Stimulated activated CD4-positive, alpha-beta T cell treated with anti-CD3 and anti-CD28 coated beads, Interleukin-1b, Interleukin-23, amount 100 ng/mL, for 1 hour (primary cell): Measurements from ENCODE around the gene DUSP10.

Experiments
- DNase-seq, 2 donors: peaks; one replicate each; pipeline ENCODE4 v3.0.0-alpha.2; 2020; ENCODE audit warnings: low read depth in 2 of 2

Gene DUSP10

GRCh38 chr1:221765527-221765926, 23.6 kb upstream of the DUSP10 start:
- no peak for DNase-seq

- no peak for DNase-seq
Observed at GRCh38 chr1:221762121-221762520, 20.2 kb upstream of the DUSP10 start.

GRCh38 chr1:221761354-221762002, 19.6 kb upstream of the DUSP10 start:
- no peak for DNase-seq

GRCh38 chr1:221760911-221761310, 19.0 kb upstream of the DUSP10 start:
- no peak for DNase-seq

- no peak for DNase-seq
Observed at GRCh38 chr1:221759436-221759835, 17.5 kb upstream of the DUSP10 start.

GRCh38 chr1:221758455-221758854, 16.6 kb upstream of the DUSP10 start:
- no peak for DNase-seq

GRCh38 chr1:221756830-221757551, 15.1 kb upstream of the DUSP10 start:
- no peak for DNase-seq

- no peak for DNase-seq
Observed at GRCh38 chr1:221753828-221754188, 11.9 kb upstream of the DUSP10 start.

GRCh38 chr1:221751226-221751887, 9.5 kb upstream of the DUSP10 start:
- DNase-seq, result no peak

- no peak for DNase-seq
Observed at GRCh38 chr1:221748981-221749380, 7.1 kb upstream of the DUSP10 start.

GRCh38 chr1:221747839-221748238, 6.0 kb upstream of the DUSP10 start:
- DNase-seq, result no peak

GRCh38 chr1:221743416-221744208, 1.7 kb upstream of the DUSP10 start:
- no peak for DNase-seq

- DNase-seq, result peak; percentile 47 to 51
Observed at GRCh38 chr1:221742555-221743415, 896 bp upstream of the DUSP10 start.

- no peak for DNase-seq
Observed at GRCh38 chr1:221740993-221741702, 741 bp downstream of the DUSP10 start.

GRCh38 chr1:221740369-221740992, 1.4 kb downstream of the DUSP10 start:
- no peak for DNase-seq

GRCh38 chr1:221739677-221740025, 2.2 kb downstream of the DUSP10 start:
- no peak for DNase-seq

- DNase-seq, result no peak
Observed at GRCh38 chr1:221739018-221739676, 2.7 kb downstream of the DUSP10 start.

- DNase-seq, result no peak
Observed at GRCh38 chr1:221736714-221737113, 5.2 kb downstream of the DUSP10 start.

GRCh38 chr1:221735999-221736398, 5.9 kb downstream of the DUSP10 start:
- DNase-seq, result no peak

GRCh38 chr1:221734187-221734586, 7.7 kb downstream of the DUSP10 start:
- DNase-seq, result no peak
